Loucy (cell line): Measurements from ENCODE around the gene HABP4.

ENCODE experiments used
- H2AFZ ChIP-seq: fragments of 200-600 bp; sonication (generic); 2 replicates; pipeline ENCODE4 v1.6.0; 2016; ENCODE audit warnings: antibody characterized with exemption, mild to moderate bottlenecking, low read length, moderate library complexity
- H3F3A ChIP-seq: fragments of 200-600 bp; 2 replicates; pipeline ENCODE4 v1.6.0; 2016; ENCODE audit warnings: antibody characterized with exemption, low read depth, mild to moderate bottlenecking
- H3K27me3 ChIP-seq: fragments of 200-600 bp; sonication (generic); 2 replicates; pipeline ENCODE4 v1.6.1; 2014; ENCODE audit warnings: low read length, mild to moderate bottlenecking; ENCODE audit not compliant: insufficient read depth, poor library complexity, severe bottlenecking
- H3K36me3 ChIP-seq: fragments of 200-600 bp; sonication (generic); 2 replicates; pipeline ENCODE4 v1.6.1; 2016; ENCODE audit warnings: low read length; ENCODE audit not compliant: insufficient read depth
- H3K4me1 ChIP-seq: fragments of 200-600 bp; sonication (generic); 2 replicates; pipeline ENCODE4 v1.5.1; 2014; ENCODE audit warnings: low read length, mild to moderate bottlenecking; ENCODE audit not compliant: insufficient read depth, poor library complexity, severe bottlenecking
- H3K4me2 ChIP-seq: fragments of 200-600 bp; sonication (generic); 2 replicates; pipeline ENCODE4 v1.6.0; 2014; ENCODE audit warnings: antibody characterized with exemption, low read length, low read depth, mild to moderate bottlenecking; ENCODE audit not compliant: poor library complexity, severe bottlenecking
- H3K4me3 ChIP-seq: fragments of 200-600 bp; sonication (generic); 2 replicates; pipeline ENCODE4 v1.5.1; 2014; ENCODE audit warnings: low read length, mild to moderate bottlenecking, mixed read lengths; ENCODE audit not compliant: poor library complexity, severe bottlenecking
- H3K79me2 ChIP-seq: fragments of 200-600 bp; sonication (generic); 2 replicates; pipeline ENCODE4 v1.6.1; 2014; ENCODE audit warnings: low read length; ENCODE audit not compliant: insufficient read depth
- H3K9ac ChIP-seq: fragments of 200-600 bp; sonication (generic); 2 replicates; pipeline ENCODE4 v1.6.0; 2014; ENCODE audit warnings: mild to moderate bottlenecking, low read depth, low read length, moderate library complexity; ENCODE audit not compliant: poor library complexity, severe bottlenecking
- H3K9me2 ChIP-seq: fragments of 200-600 bp; sonication (generic); replicated peaks from 2 replicates; pipeline ENCODE4 v1.6.1; 2016; ENCODE audit warnings: low read depth, low read length, mixed read lengths
- H3K9me3 ChIP-seq: fragments of 200-600 bp; sonication (generic); 2 replicates; pipeline ENCODE4 v1.6.1; 2014; ENCODE audit warnings: mild to moderate bottlenecking, antibody characterized with exemption, low read length, low read depth; ENCODE audit not compliant: insufficient read depth
- H4K20me1 ChIP-seq: fragments of 200-600 bp; sonication (generic); 2 replicates; pipeline ENCODE4 v1.6.0; 2014; ENCODE audit warnings: antibody characterized with exemption, low read length, mild to moderate bottlenecking; ENCODE audit not compliant: insufficient read depth, poor library complexity, severe bottlenecking
- CTCF ChIP-seq: fragments of 200-600 bp; sonication (generic); conservative IDR thresholded peaks from 2 replicates; pipeline ENCODE4 v1.5.1; 2014; ENCODE audit warnings: mild to moderate bottlenecking, antibody characterized with exemption, low read length
- EZH2phosphoT487 ChIP-seq: fragments of 200-600 bp; IDR thresholded peaks from 2 replicates; pipeline ENCODE4 v1.6.1; 2018; ENCODE audit warnings: antibody characterized with exemption, mild to moderate bottlenecking, moderate library complexity, borderline replicate concordance

Gene HABP4

GRCh38 chr9:96505316-96505991 is 55.5 kb downstream of the HABP4 start:
- no peak overlapping the region for H3K4me2 ChIP-seq
- no peaks in the 10 kb centered on the region for H3K4me1 ChIP-seq
- H4K20me1 ChIP-seq, result no peaks in the 10 kb centered on the region
- H3K9ac ChIP-seq, result no peak overlapping the region
- H3K9me2 ChIP-seq, result no peaks in the 10 kb centered on the region
- H3K79me2 ChIP-seq, result no peaks in the 10 kb centered on the region
- H3K27me3 ChIP-seq, result no peaks in the 10 kb centered on the region
- TF ChIP-seq EZH2phosphoT487 (no peak), CTCF (no peak)
- H3K4me3 ChIP-seq, result no peak overlapping the region
- H3K36me3 ChIP-seq, result no peaks in the 10 kb centered on the region
- H3F3A ChIP-seq, result no peaks in the 10 kb centered on the region
- no peaks in the 10 kb centered on the region for H3K9me3 ChIP-seq
- H2AFZ ChIP-seq, result no peak overlapping the region

DNA sequence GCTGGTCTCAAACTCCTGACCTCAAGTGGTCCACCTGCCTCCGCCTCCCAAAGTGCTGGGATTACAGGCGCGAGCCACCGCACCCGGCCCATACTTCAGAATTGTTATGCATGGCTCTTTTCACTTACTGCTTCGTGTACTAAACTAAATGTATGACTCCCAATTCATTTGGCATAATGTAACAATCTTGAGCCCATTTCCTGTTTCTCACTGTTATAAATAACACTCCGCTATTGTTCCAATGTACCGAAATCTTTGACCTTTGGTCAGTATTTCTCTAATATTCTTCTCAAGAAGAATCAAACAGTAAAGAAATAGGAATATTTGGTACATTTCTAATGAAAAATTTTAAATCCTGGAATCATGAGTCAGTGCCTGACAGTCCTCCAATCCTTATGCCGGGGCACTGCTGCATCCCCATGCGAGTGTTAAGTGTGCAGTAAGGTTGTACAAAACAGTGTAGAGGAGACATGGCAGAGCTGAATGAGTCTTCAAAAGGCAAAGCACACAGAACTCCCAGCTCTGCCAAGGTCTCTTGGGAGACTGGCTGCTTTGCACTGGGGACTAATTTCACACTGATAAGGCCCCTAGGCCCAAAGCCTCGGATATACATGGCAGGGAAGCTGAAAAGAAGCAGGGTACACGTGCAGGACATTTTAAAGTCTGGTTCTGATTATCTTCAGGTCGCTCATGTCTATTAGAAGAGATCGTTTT is 58.4 kb downstream of the HABP4 start:
- Histone ChIP-seq H3K9ac (no peak overlapping the region), H4K20me1 (no peaks in the 10 kb centered on the region), H3K36me3 (no peaks in the 10 kb centered on the region), H3K9me2 (no peaks in the 10 kb centered on the region), H2AFZ (no peak overlapping the region), H3K4me3 (no peak overlapping the region), H3K27me3 (no peaks in the 10 kb centered on the region), H3K4me2 (no peak overlapping the region), H3F3A (no peaks in the 10 kb centered on the region), H3K9me3 (no peaks in the 10 kb centered on the region), H3K79me2 (no peaks in the 10 kb centered on the region), H3K4me1 (no peaks in the 10 kb centered on the region)
- TF ChIP-seq EZH2phosphoT487 (no peak), CTCF (no peak)

- Histone ChIP-seq H2AFZ (no peak overlapping the region), H3K4me1 (no peaks in the 10 kb centered on the region), H3F3A (no peaks in the 10 kb centered on the region), H3K36me3 (no peaks in the 10 kb centered on the region), H3K4me3 (no peak overlapping the region), H3K79me2 (no peaks in the 10 kb centered on the region), H3K4me2 (no peak overlapping the region), H3K9me2 (no peaks in the 10 kb centered on the region), H3K9ac (no peak overlapping the region), H3K9me3 (no peaks in the 10 kb centered on the region), H3K27me3 (no peaks in the 10 kb centered on the region), H4K20me1 (no peaks in the 10 kb centered on the region)
- no peak for TF ChIP-seq EZH2phosphoT487
- TF ChIP-seq CTCF, result no peak
Observed at GRCh38 chr9:96509026-96509425, 59.1 kb downstream of the HABP4 start.
